ENCODE measurements around the gene CYP3A4. TPM values are rescaled to one million over a fixed set of nuclear protein-coding genes. Genes with fewer than 3 reads are reported as not detected.

CYP3A4 gene
- not detected in 2 replicates for total RNA-seq

GRCh38 chr7:99784007-99784406 is at the start of gene CYP3A4:
CYP3A4 (minus strand) TSS chr7:99784184; CDS start chr7:99784081, 103 bp downstream.
- no peak for DNase-seq (ENCODE audit: low read depth)
- Histone ChIP-seq H3K27me3 (ENCODE audit: control insufficient read depth, insufficient read depth, low read length) (no peaks in the 10 kb centered on the region), H3K36me3 (ENCODE audit: control insufficient read depth, insufficient read depth, low read length) (no peaks in the 10 kb centered on the region), H3K4me3 (ENCODE audit: low read depth, low read length) (no peak within 1 kb of the TSS)
- no peak for TF ChIP-seq CTCF (IDR thresholded peaks at IDR 0.05; ENCODE audit: insufficient read depth, low read length, poor library complexity, severe bottlenecking)

GRCh38 chr7:99833289-99833877 is 49.4 kb upstream of the CYP3A4 start:
- no peak for TF ChIP-seq CTCF (IDR thresholded peaks at IDR 0.05; ENCODE audit: insufficient read depth, low read length, poor library complexity, severe bottlenecking)
- DNase-seq (ENCODE audit: low read depth), result no peak
- no peaks in the 10 kb centered on the region for H3K27me3 ChIP-seq (ENCODE audit: control insufficient read depth, insufficient read depth, low read length)
- no peaks in the 10 kb centered on the region for H3K36me3 ChIP-seq (ENCODE audit: control insufficient read depth, insufficient read depth, low read length)
- no peak overlapping the region for H3K4me3 ChIP-seq (ENCODE audit: low read depth, low read length)

GRCh38 chr7:99831595-99831994 is 47.6 kb upstream of the CYP3A4 start:
- DNase-seq (ENCODE audit: low read depth), result no peak
- Histone ChIP-seq H3K27me3 (ENCODE audit: control insufficient read depth, insufficient read depth, low read length) (no peaks in the 10 kb centered on the region), H3K4me3 (ENCODE audit: low read depth, low read length) (no peak overlapping the region), H3K36me3 (ENCODE audit: control insufficient read depth, insufficient read depth, low read length) (no peaks in the 10 kb centered on the region)
- no peak for TF ChIP-seq CTCF (IDR thresholded peaks at IDR 0.05; ENCODE audit: insufficient read depth, low read length, poor library complexity, severe bottlenecking)

- no peak for TF ChIP-seq CTCF (IDR thresholded peaks at IDR 0.05; ENCODE audit: insufficient read depth, low read length, poor library complexity, severe bottlenecking)
- Histone ChIP-seq H3K27me3 (ENCODE audit: control insufficient read depth, insufficient read depth, low read length) (no peaks in the 10 kb centered on the region), H3K36me3 (ENCODE audit: control insufficient read depth, insufficient read depth, low read length) (no peaks in the 10 kb centered on the region), H3K4me3 (ENCODE audit: low read depth, low read length) (no peak overlapping the region)
- peak; percentile 50 for DNase-seq (ENCODE audit: low read depth)
Measured at GRCh38 chr7:99829524-99830160, 45.7 kb upstream of the CYP3A4 start.

- no peak for TF ChIP-seq CTCF (IDR thresholded peaks at IDR 0.05; ENCODE audit: insufficient read depth, low read length, poor library complexity, severe bottlenecking)
- Histone ChIP-seq H3K36me3 (ENCODE audit: control insufficient read depth, insufficient read depth, low read length) (no peaks in the 10 kb centered on the region), H3K27me3 (ENCODE audit: control insufficient read depth, insufficient read depth, low read length) (peaks cover 2% of the 10 kb centered on the region), H3K4me3 (ENCODE audit: low read depth, low read length) (no peak overlapping the region)
- DNase-seq (ENCODE audit: low read depth), result no peak
Measured at GRCh38 chr7:99828811-99829210, 44.8 kb upstream of the CYP3A4 start.

All from kidney epithelial cell (primary cell).